Activated CD4-positive, alpha-beta T cell treated with anti-CD3 and anti-CD28 coated beads, Interleukin-2, amount 50 U/mL, for 24 hours (primary cell): Measurements from ENCODE around the gene NUMB.

Source experiments
- DNase-seq, 2 donors: peaks; one replicate each; pipeline ENCODE4 v3.0.0-alpha.2; 2020; ENCODE audit warnings: low read depth in 1 of 2, low spot score in 1 of 2

NUMB gene

GRCh38 chr14:73234586-73235394, 223.6 kb downstream of the NUMB start:
- DNase-seq, result no peak

- no peak for DNase-seq
These were observed 224.3 kb downstream of the NUMB start for GRCh38 chr14:73234029-73234428.

- no peak for DNase-seq
These were observed 224.8 kb downstream of the NUMB start for GRCh38 chr14:73233564-73233963.

DNA sequence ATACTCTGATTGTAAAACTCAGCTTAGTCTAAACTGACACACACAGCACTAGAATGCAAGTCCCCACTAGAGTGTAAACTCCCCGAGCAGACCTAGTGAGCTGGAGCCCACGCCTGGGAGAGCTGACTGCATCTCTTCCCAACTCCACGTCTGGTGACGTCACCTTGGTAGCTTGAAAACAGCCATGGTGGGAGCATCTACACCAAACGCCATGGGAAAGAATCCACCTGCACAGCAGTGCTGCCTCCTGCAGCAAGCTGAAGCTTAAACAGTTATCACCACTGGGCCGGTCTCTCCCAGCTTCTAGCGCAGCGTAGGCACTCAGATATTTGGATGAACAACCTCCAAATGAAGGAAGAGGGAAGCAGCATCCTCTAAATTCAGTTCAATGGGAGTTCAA, 225.4 kb downstream of the NUMB start:
- no peak for DNase-seq

DNA sequence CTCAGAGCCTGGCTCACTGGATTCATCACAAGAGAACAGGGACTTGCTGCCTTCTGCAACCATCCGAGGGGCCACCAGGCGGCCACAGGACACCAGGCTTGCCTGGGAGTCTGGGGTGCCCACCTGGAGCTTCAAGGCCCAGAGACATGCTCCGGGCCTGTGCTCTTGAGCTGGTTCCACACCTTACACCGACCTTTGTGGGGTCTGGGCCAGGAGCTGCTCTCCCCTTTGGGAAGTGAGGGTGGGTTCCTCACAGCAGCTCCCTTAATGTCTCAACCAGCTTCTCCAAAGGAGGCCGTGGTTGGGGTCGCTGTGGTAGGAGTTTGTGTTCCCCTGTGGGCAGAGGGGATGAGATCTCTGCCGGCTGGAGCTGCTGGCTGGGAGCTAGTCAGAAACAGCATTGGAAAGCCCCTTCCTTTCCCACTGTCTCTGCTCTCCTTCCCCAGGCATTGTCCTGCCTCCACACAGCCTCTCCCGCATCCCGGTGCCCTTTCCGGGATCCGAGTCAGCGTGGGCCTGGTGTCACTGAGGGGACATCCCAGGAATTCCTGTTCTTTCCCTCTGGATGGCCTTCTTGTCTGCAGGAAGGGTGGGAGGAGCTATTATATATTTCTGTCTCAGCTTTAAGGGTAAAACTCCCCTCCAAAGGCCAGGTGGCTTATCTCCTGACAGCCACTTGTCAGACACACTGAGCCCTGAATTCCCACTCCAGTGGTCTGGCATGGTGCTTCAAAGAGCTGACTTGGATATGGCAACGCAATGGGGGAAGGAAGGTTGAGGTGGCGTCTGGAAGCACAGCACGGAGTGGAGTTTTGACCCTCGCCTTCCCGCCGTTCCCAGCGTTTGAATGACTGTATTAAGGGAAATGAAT, 226.1 kb downstream of the NUMB start:
- DNase-seq, result no peak

GRCh38 chr14:73230051-73230450, 228.3 kb downstream of the NUMB start:
- no peak for DNase-seq

- no peak for DNase-seq
These were observed 230.2 kb downstream of the NUMB start for GRCh38 chr14:73227812-73228781.

DNA sequence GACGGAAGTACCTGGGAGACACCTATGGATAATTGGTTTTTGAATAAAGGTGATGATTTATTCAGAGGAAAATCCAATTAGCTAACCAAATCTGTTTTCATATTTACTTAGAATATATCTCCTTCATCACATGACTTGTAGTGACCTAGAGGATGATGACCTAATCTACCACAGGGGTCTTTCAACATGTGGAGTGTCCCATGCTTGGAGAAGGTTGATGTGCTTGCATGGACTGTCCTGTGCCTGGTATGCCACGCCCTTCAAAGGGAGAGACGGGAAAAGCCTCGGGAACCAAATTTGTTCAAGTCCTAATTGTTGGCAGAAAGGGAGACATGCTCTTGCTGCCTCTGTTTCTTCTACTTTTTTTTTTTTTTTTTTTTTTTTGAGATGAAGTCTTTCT, 232.8 kb downstream of the NUMB start:
- DNase-seq, result no peak
